ENCODE results near the gene IGSF6. TPM values are rescaled to one million over a fixed set of nuclear protein-coding genes. Genes with fewer than 3 reads are reported as not detected.

The IGSF6 gene
- total RNA-seq, 1 experiment from 2014 or later: 0.36 TPM

DNA sequence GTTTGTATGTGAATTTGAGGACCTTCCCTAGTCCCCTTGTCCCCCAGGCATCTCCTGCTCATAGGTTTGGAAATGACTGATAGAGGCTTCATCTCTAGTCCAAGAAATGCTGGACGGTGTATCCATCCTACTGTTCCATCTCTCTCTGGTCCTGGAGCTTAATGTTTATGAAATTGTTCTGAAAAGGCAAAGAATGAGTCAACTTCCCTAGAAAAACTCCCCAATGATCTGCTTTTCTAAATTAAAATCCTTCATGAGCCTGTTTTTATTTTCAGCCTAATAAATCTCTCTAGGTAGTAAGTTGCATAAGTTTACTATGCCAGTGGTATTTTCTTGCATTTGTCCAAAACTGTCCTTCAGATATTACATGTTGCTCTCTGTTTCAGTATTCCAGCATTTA lies 2.1 kb upstream of the IGSF6 start:
- Histone ChIP-seq H2AFZ (ENCODE audit: low read length) (no peak overlapping the region), H3K9me2 (replicated peaks; ENCODE audit: low read length) (no peaks in the 10 kb centered on the region), H4K20me1 (ENCODE audit: low read length) (no peaks in the 10 kb centered on the region)

DNA sequence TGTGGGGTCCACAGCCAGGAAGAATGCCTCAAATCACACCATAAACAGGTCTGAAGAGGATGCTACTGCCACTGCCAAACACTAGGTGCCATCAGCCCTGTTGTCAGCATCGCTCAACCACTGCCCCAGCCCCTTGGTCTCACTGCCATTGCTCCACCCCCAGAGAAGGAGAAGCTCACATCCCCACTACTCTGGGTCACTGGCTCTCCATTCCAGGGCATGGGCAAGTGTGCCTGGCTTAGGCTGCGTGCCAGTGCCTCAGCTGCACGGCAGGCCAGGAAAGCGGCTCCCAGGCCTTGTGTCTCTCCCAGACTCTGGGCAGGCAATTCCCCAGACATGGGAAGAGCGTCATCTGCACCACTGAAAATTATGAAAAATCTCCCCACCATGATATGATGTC lies 1.2 kb upstream of the IGSF6 start:
- DNase-seq: no peak
- Histone ChIP-seq H3K27me3 (ENCODE audit: low read length) (no peaks in the 10 kb centered on the region), H3K79me2 (ENCODE audit: low read length) (no peaks in the 10 kb centered on the region), H3K9me2 (replicated peaks; ENCODE audit: low read length) (no peaks in the 10 kb centered on the region), H3K9ac (ENCODE audit: low read length) (no peak overlapping the region), H3F3A (ENCODE audit: low read length, unreplicated experiment) (no peaks in the 10 kb centered on the region), H2AFZ (ENCODE audit: low read length) (no peak overlapping the region), H3K4me3 (ENCODE audit: low read length) (no peak overlapping the region), H3K27ac (ENCODE audit: low read length) (no peak overlapping the region), H3K4me1 (ENCODE audit: insufficient read depth, low read length) (no peaks in the 10 kb centered on the region), H3K4me2 (ENCODE audit: low read length) (no peak overlapping the region), H3K9me3 (ENCODE audit: low read length) (no peaks in the 10 kb centered on the region), H4K20me1 (ENCODE audit: low read length) (no peaks in the 10 kb centered on the region), H3K36me3 (ENCODE audit: low read depth, low read length) (no peaks in the 10 kb centered on the region; the same call in 1 of the 2 replicates)
- TF ChIP-seq EZH2phosphoT487 (IDR thresholded peaks at IDR 0.05; ENCODE audit: borderline replicate concordance, low read length): no peak
- CTCF ChIA-PET: no interaction called here
- BruUV-seq (replicated peaks): no TSS peak
- ATAC-seq: no peak
- POLR2A ChIA-PET (ENCODE audit: unreplicated experiment): no interaction called here
- intact Hi-C loops (cut with micrococcal nuclease): no loop called here

More for the DNA sequence above, 2.1 kb upstream of the IGSF6 start:
- no peak overlapping the region for H3K4me3 ChIP-seq (ENCODE audit: low read length)
- TF ChIP-seq EZH2 (IDR thresholded peaks at IDR 0.05; ENCODE audit: low read length, unreplicated experiment) (no peak), EZH2phosphoT487 (IDR thresholded peaks at IDR 0.05; ENCODE audit: borderline replicate concordance, low read length) (no peak)
- TF ChIP-seq, protein P1, sequence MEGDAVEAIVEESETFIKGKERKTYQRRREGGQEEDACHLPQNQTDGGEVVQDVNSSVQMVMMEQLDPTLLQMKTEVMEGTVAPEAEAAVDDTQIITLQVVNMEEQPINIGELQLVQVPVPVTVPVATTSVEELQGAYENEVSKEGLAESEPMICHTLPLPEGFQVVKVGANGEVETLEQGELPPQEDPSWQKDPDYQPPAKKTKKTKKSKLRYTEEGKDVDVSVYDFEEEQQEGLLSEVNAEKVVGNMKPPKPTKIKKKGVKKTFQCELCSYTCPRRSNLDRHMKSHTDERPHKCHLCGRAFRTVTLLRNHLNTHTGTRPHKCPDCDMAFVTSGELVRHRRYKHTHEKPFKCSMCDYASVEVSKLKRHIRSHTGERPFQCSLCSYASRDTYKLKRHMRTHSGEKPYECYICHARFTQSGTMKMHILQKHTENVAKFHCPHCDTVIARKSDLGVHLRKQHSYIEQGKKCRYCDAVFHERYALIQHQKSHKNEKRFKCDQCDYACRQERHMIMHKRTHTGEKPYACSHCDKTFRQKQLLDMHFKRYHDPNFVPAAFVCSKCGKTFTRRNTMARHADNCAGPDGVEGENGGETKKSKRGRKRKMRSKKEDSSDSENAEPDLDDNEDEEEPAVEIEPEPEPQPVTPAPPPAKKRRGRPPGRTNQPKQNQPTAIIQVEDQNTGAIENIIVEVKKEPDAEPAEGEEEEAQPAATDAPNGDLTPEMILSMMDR (conservative IDR thresholded peaks at IDR 0.05; ENCODE audit: low read depth, low read length): no peak
- BruUV-seq (replicated peaks): no TSS peak
- ATAC-seq: no peak
- no peak overlapping the region for H3K27ac ChIP-seq (ENCODE audit: low read length)
- no peaks in the 10 kb centered on the region for H3K27me3 ChIP-seq (ENCODE audit: low read length)
- no peak overlapping the region for H3K4me2 ChIP-seq (ENCODE audit: low read length)
- H3K79me2 ChIP-seq (ENCODE audit: low read length): no peaks in the 10 kb centered on the region
- no peak overlapping the region for H3K9ac ChIP-seq (ENCODE audit: low read length)
- H3K4me1 ChIP-seq (ENCODE audit: insufficient read depth, low read length): no peaks in the 10 kb centered on the region
- POLR2A ChIA-PET (ENCODE audit: unreplicated experiment): no interaction called here
- no peaks in the 10 kb centered on the region for H3K9me3 ChIP-seq (ENCODE audit: low read length)
- intact Hi-C loops (cut with micrococcal nuclease): no loop called here
- H3K36me3 ChIP-seq (ENCODE audit: low read depth, low read length): no peaks in the 10 kb centered on the region; the same call in 1 of the 2 replicates
- DNase-seq: no peak
- CTCF ChIA-PET: no interaction called here
- no peaks in the 10 kb centered on the region for H3F3A ChIP-seq (ENCODE audit: low read length, unreplicated experiment)

DNA sequence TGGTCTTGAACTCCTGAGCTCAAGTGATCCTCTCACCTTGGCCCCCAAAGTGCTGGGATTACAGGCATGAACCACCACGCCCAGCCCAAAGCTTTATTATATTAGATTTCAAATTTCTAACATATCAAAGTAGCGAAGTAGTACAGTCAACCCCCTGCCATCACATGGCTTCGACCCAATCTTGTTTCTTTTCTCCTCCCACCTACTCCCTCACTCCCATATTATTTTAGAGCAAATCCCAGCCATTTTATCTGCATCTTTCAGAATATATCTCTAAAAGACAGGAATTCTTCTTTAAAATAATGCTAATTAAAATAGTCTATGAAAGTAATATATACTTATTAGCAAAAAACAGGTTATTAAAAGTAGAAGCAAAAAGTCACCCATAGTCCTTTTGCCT lies 893 bp downstream of the IGSF6 start:
- DNase-seq (no peak), ATAC-seq (no peak)
- Histone ChIP-seq H3K9ac (ENCODE audit: low read length) (no peak overlapping the region), H4K20me1 (ENCODE audit: low read length) (no peaks in the 10 kb centered on the region), H3K4me1 (ENCODE audit: insufficient read depth, low read length) (no peaks in the 10 kb centered on the region), H3K4me2 (ENCODE audit: low read length) (no peak overlapping the region), H3F3A (ENCODE audit: low read length, unreplicated experiment) (no peaks in the 10 kb centered on the region), H2AFZ (ENCODE audit: low read length) (no peak overlapping the region), H3K9me2 (replicated peaks; ENCODE audit: low read length) (no peaks in the 10 kb centered on the region), H3K4me3 (ENCODE audit: low read length) (no peak overlapping the region), H3K79me2 (ENCODE audit: low read length) (no peaks in the 10 kb centered on the region), H3K9me3 (ENCODE audit: low read length) (no peaks in the 10 kb centered on the region), H3K27ac (ENCODE audit: low read length) (no peak overlapping the region), H3K27me3 (ENCODE audit: low read length) (no peaks in the 10 kb centered on the region), H3K36me3 (ENCODE audit: low read depth, low read length) (no peaks in the 10 kb centered on the region; the same call in 1 of the 2 replicates)
- BruUV-seq (replicated peaks): no TSS peak
- intact Hi-C loops (cut with micrococcal nuclease): no loop called here
- TF ChIP-seq EZH2 (IDR thresholded peaks at IDR 0.05; ENCODE audit: low read length, unreplicated experiment) (no peak), EZH2phosphoT487 (IDR thresholded peaks at IDR 0.05; ENCODE audit: borderline replicate concordance, low read length) (no peak)
- TF ChIP-seq, protein P1 (conservative IDR thresholded peaks at IDR 0.05; ENCODE audit: low read depth, low read length): no peak
- ChIA-PET POLR2A (ENCODE audit: unreplicated experiment) (no interaction called here), CTCF (no interaction called here)
